Astrocyte (in vitro differentiated cells and primary cell): ENCODE results near the gene RANBP1.

ENCODE experiments used
- EZH2 ChIP-seq: IDR thresholded peaks from 2 replicates; pipeline ENCODE4 v1.6.1; 2012; ENCODE audit warnings: mild to moderate bottlenecking, low read length, inconsistent platforms; ENCODE audit not compliant: insufficient read depth
- TF ChIP-seq, protein P1 (sequence below): IDR thresholded peaks from 2 replicates; pipeline ENCODE4 v1.5.1; 2011; ENCODE audit warnings: low read depth, mild to moderate bottlenecking, inconsistent platforms, low read length, moderate library complexity; ENCODE audit not compliant: insufficient read depth

DNA sequence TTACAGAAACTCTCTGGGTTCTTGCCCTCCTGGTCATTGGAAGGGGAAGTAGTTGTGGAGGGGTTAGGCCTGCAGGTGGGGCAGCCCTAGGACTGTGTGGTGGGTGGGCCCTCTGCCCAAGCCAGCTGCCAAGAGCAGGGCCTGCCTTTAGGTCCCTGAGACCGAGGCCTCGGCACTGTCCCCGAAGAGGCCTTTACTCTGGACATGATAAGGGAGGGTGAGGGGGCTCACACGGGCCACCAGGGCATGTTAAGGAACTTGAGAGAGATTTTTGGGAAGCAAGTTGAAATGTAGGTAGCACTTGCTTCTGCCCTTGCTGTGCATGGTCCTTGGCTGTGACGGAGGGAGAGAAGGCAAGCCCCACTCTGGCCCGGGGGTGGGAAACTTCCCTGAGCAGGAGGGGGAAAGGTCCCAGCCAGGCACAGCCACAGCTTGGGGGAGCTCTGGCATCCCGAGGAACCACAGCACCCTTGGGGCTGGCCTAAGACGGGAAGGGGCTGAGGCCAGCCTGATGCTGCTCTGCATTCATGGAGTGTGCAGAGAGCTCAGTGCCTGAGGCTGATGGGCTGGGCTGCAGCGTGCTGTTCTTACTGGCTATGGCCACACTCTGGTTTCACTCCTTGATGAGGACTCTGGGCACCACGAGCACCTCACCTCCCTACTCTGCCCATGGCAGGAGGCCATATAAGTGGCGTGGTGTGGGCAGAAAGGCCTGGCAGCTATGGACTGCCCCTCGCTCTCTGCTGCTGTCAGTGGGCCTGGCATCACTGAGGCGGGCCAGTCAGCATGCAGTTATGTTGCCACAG, 7.8 kb upstream of the RANBP1 start:
- TF ChIP-seq, protein P1, sequence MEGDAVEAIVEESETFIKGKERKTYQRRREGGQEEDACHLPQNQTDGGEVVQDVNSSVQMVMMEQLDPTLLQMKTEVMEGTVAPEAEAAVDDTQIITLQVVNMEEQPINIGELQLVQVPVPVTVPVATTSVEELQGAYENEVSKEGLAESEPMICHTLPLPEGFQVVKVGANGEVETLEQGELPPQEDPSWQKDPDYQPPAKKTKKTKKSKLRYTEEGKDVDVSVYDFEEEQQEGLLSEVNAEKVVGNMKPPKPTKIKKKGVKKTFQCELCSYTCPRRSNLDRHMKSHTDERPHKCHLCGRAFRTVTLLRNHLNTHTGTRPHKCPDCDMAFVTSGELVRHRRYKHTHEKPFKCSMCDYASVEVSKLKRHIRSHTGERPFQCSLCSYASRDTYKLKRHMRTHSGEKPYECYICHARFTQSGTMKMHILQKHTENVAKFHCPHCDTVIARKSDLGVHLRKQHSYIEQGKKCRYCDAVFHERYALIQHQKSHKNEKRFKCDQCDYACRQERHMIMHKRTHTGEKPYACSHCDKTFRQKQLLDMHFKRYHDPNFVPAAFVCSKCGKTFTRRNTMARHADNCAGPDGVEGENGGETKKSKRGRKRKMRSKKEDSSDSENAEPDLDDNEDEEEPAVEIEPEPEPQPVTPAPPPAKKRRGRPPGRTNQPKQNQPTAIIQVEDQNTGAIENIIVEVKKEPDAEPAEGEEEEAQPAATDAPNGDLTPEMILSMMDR, result no peak
- no peak for TF ChIP-seq EZH2
